ENCODE measurements around the gene CPLANE1.

GRCh38 chr5:37075399-37075950, 173.7 kb downstream of the CPLANE1 start:
- no peak for TF ChIP-seq CTCF (IDR thresholded peaks at IDR 0.05; ENCODE audit: low read depth, low read length, poor library complexity, severe bottlenecking)
- no peak for TF ChIP-seq EZH2phosphoT487 (IDR thresholded peaks at IDR 0.05; ENCODE audit: borderline replicate concordance, low read length)
